HG03378 (cell line): ENCODE measurements around the gene EIF5B.
"Not testable (repeated sequence)": the region's sequence is repeated elsewhere in the genome, so short reads cannot be mapped to it uniquely, and the experiment has no call there.

Experiments
- ATAC-seq: cut with Tn5 transposase; IDR thresholded peaks from one replicate; pipeline ENCODE4 v1.9.1; 2021; ENCODE audit warnings: mild to moderate bottlenecking, moderate library complexity; ENCODE audit not compliant: unreplicated experiment

Gene EIF5B, protein sequence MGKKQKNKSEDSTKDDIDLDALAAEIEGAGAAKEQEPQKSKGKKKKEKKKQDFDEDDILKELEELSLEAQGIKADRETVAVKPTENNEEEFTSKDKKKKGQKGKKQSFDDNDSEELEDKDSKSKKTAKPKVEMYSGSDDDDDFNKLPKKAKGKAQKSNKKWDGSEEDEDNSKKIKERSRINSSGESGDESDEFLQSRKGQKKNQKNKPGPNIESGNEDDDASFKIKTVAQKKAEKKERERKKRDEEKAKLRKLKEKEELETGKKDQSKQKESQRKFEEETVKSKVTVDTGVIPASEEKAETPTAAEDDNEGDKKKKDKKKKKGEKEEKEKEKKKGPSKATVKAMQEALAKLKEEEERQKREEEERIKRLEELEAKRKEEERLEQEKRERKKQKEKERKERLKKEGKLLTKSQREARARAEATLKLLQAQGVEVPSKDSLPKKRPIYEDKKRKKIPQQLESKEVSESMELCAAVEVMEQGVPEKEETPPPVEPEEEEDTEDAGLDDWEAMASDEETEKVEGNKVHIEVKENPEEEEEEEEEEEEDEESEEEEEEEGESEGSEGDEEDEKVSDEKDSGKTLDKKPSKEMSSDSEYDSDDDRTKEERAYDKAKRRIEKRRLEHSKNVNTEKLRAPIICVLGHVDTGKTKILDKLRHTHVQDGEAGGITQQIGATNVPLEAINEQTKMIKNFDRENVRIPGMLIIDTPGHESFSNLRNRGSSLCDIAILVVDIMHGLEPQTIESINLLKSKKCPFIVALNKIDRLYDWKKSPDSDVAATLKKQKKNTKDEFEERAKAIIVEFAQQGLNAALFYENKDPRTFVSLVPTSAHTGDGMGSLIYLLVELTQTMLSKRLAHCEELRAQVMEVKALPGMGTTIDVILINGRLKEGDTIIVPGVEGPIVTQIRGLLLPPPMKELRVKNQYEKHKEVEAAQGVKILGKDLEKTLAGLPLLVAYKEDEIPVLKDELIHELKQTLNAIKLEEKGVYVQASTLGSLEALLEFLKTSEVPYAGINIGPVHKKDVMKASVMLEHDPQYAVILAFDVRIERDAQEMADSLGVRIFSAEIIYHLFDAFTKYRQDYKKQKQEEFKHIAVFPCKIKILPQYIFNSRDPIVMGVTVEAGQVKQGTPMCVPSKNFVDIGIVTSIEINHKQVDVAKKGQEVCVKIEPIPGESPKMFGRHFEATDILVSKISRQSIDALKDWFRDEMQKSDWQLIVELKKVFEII

DNA sequence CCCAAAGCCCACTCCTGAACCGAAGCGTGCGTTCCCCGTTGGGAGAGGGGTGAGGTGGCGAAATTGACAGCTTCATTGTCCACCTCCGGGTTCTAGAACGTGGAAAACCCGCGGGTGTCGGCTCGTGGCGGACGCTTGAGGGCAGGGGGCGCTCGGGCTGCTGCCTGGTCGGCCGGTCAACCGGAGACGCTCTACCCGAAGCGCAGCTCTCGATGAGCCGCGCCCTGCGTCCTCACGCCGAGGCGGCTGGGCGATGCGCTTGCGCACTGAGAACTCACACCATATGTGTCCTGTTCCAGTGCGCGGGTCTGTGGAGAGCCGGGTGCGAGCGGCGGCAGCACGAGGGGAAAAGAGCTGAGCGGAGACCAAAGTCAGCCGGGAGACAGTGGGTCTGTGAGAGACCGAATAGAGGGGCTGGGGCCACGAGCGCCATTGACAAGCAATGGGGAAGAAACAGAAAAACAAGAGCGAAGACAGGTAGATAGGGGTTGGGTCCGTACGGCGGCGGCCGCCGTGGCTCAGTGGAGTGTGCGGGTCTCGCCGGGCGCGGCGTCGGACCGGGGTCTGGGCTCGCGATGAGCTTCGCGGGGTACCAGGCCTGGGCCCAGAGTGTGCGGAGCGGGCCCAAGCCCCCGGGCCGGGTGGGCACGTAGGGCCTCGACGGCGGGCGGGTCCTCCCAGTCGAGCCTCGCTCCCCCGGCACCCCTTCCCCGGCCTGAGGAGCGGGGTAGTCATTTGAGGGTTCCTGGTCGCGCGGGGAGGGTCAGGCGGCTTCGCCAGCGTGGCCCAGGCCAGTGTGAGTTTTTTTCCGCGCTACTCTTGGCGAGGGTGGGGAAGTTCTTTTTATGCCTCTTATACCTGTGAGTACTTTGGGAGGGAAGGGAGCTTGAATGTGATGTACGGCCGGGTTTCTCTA is at the start of gene EIF5B:
Gene EIF5B, plus strand, starts transcription at position 277 of the 916 bp plus-strand sequence. Its CDS starts 166 bp downstream, at position 443.
- peak; percentile 47 for ATAC-seq

DNA sequence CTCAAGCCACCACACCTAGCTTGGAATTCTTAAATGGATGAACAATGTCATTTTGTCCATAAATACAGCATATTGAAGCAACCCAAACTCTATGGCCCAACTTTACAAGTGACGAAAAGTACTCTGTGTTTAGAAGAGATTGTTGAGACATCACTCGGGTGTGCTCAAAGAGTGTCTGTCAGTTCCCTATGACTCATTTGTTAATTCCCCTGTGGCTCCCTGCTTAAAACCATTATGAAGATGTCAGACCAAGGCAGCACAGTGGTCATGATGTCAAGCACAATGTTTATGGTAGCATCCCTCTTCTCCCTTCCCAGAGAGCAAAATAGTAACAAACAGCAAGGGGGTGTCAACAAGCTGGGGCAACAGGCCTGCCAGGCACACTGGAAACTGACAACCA is 39.2 kb upstream of the EIF5B start:
- no peak for ATAC-seq

GRCh38 chr2:99299580-99299979 is 37.6 kb upstream of the EIF5B start:
- no peak for ATAC-seq

GRCh38 chr2:99301097-99301496 is 36.1 kb upstream of the EIF5B start, which contains the start of gene LYG1:
Gene LYG1, minus strand, starts transcription at chr2:99301197. Its CDS starts 5,527 bp downstream, at chr2:99295670.
- ATAC-seq = not testable (repeated sequence)

DNA sequence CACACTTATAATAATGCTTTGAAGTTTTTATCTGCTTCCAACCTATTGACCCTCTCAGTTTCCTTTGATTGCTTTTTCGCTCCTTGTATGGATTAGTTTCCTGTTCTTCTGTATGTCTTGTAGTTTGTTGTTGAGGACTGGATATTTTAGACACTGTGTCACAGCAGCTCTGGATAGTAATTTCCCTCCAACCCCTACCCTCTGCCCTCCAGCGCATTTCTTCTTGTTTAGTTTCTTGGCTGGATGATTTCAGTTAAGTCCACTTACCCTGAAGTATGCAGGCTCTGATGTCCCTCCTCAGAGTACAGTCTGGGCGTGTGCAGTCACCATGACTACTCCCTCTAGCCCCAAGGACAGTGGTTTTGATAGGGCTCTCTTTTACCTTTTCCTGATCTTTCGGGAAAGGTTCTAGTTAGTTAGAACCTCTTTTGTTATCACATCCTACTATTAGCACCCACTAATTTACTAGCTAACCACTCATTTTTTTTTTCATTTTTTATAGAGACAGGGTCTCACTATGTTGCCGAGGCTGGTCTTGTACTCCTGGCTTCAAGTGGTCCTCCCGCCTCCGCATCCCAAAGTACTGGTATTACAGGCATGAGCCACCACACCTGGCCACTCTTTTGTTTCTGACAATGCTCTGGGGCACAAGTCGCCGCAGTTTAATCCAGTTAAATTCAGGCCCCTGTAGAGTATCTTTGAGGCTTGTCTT is 19.9 kb upstream of the EIF5B start:
- ATAC-seq = no peak

DNA sequence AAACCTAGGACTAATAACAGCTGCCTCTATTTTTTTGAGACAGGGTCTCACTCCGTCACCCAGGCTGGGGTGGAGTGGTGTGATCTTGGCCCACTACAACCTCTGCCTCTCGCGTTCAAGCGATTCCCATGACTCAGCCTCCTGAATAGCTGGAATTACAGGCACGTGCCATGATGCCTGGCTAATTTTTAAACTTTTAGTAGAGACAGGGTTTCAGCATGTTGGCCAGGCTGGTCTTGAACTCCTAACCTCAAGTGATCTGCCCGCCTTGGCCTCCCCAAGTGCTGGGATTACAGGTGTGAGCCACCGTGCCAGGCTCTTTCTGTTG is 19.4 kb upstream of the EIF5B start:
- not testable (repeated sequence) for ATAC-seq

GRCh38 chr2:99325384-99325783 is 11.8 kb upstream of the EIF5B start:
- no peak for ATAC-seq

DNA sequence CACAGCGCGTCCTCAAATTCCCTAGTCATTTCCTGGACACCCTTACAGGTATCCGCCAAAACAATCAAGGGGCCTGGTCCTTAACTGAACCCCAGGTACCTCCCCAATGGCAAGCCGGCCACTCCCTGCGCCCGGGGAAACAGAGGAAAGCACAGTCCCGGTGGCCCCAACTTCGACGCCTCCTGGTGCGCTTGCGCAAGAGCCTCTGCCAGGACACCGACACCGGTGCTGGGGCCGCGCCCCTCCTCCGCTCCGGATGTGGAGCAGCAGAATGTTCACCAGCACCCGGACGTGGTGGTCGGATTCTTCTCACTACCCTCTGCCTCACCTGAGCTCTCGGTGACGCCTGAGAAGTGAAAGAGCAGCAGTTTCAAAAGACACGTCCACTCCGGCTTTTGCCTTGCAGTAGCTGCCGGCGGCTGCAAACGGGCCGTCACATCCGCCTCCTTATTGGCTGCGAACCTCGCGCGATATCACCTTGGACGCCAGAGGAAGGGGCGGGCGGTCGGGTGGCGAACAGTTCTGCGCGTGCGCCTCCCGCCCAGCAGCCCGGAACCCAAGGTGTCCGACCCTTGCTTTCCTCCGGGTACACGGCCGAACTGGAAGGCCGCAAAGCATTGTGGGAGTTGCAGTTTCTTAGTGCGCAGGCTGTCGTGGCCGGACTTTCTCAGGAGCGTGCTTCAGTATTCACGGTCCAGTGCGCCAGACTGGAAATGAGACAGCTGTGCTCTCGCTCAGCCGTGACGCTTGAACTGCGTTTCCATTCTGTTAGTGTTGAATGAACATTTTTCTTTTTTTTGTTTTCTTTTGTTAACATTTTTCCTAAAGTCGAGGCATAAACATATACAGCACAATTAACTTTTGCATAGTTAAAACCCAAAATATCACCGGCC is 1.0 kb upstream of the EIF5B start, which contains the start of gene TXNDC9:
Gene TXNDC9, minus strand, starts transcription at position 423 of the 893 bp plus-strand sequence. CDS start 3,123 bp downstream, outside the sequence.
- ATAC-seq = peak; percentile 74

DNA sequence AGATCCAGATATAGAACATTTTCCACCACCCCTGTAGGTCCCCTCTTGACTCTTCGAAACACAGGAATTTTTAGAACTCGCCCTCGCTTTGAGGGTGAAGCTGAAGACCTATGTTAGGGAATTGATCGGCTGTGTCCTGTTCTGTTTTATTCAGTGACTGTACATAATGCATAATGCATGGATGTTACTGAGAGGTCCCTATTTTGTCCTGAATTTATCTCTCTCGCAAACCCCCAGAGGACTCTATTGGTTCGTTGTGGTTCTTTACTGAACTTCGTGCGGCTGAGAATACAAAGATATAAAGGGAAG is 431 bp upstream of the EIF5B start:
- ATAC-seq = peak; percentile 11

DNA sequence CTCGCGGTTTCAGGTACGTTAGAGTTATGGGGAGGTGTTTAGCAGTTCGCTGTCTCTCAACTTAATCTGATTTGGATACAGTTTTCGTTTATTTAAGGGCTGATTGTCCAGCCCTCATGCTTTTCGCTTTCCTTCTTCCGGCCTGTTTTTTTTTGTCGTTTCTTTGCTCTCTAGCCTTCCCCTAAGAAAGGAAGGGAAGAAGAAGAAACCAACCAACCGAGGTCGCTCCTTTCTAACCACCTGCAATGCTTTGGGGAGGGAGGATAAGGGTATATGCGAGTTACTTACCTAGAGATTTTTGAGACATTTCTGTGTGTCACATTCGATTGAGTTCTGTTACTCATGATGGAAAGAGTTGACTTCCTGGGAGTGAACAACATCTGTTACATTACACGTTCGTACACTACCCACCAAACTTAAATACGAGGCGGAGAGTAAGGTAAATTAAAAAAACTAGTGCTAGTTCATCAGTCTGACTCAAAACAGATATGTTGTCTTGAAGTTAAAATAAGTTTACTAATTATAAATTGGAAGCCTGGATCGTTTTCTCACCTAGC is 918 bp downstream of the EIF5B start:
- no peak for ATAC-seq

- no peak for ATAC-seq
Observed at GRCh38 chr2:99340669-99341236, 3.6 kb downstream of the EIF5B start.

DNA sequence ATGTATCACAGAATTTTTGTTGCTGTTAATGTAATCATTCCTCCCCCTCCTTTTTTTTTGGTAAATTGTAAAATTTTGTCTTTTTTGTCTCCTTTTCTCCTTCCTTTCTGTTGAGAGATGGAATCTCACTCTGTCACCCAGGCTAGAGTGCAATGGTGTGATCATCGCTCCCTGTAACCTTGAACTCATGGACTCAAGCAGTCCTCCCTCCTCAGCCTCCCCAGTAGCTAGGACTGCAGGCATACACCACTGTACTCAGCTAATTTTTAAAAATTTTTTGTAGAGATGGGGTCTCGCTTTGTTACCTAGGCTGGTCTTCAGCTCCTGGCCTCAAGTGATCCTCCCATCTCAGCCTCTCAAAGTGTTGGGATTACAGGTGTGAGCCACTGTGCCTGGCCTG is 5.3 kb downstream of the EIF5B start:
- no peak for ATAC-seq

DNA sequence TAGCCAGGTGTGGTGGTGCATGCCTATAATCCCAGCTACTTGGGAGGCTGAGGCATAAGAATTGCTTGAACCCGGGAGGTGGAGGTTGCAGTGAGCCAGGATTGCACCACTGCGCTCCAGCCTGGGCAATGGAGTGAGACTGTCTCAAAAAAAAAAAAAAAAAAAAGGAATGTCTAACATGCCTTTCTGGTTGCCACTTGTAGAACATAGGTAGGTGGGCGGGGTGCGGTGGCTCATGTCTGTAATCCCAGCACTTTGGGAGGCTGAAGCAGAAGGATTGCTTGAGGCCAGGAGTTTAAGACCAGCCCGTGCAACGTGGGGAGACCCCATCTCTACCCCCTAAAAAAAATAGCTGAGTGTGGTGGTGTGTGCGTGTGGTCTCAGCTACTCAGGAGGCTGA is 8.3 kb downstream of the EIF5B start:
- not testable (repeated sequence) for ATAC-seq

GRCh38 chr2:99346218-99346617 is 9.0 kb downstream of the EIF5B start:
- ATAC-seq = no peak

- ATAC-seq = no peak
Observed at GRCh38 chr2:99348173-99348572, 11.0 kb downstream of the EIF5B start.

- no peak for ATAC-seq
Observed at GRCh38 chr2:99350194-99350593, 13.0 kb downstream of the EIF5B start.

DNA sequence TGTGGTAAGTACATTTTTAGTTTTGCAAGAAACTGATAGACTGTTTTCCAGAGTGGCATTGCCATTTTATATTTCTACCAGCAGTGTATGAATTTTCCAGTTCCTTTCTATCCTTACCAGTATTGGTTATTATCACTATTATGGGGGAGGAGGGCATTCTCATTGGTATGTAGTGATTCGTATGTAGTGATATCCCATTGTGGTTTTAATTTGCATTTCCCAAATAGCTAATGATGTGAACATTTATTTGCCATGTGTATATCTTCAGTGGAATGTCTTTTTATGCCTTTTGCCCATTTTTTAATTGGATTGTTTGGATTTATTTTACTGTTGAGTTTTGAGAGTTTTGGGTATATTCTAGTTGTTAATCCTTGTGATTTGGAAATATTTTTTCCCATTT is 16.9 kb downstream of the EIF5B start:
- ATAC-seq = no peak

- not testable (repeated sequence) for ATAC-seq
Observed at GRCh38 chr2:99354825-99355224, 17.6 kb downstream of the EIF5B start.
